WTC11 (cell line): ENCODE measurements around the gene OTUB1. TPM values are rescaled to one million over a fixed set of nuclear protein-coding genes. Genes with fewer than 3 reads are reported as not detected.

Source experiments
- ATAC-seq: fragments of 200-7000 bp; cut with Tn5 transposase; 2 replicates; pipeline ENCODE4 v1.10.0; 2021; ENCODE audit warnings: mild to moderate bottlenecking, moderate library complexity
- CTCF ChIA-PET: fragments of 300-600 bp; sonication (Branson Sonifier 250); formaldehyde crosslinking; loops from one replicate; lab custom pipeline; 2021; ENCODE audit warnings: antibody characterized with exemption; lab: Charles Lee
- POLR2A ChIA-PET: fragments of 350-600 bp; sonication (Branson Sonifier 250); formaldehyde crosslinking; loops from one replicate; lab custom pipeline; 2021; ENCODE audit warnings: antibody characterized with exemption; lab: Charles Lee
- DNase-seq: peaks from one replicate; pipeline ENCODE4 v3.0.0; 2021; ENCODE audit warnings: low spot score
- H3K27ac Mint-ChIP-seq: 2 replicates; pipeline ENCODE4 v1.8.0; 2021; ENCODE audit warnings: mixed read lengths
- H3K27me3 Mint-ChIP-seq: 2 replicates; pipeline ENCODE4 v1.8.0; 2021; ENCODE audit warnings: low read depth, mild to moderate bottlenecking, moderate library complexity, mixed read lengths
- H3K36me3 Mint-ChIP-seq: 2 replicates; pipeline ENCODE4 v1.8.0; 2021; ENCODE audit warnings: mixed read lengths
- H3K4me1 Mint-ChIP-seq: 2 replicates; pipeline ENCODE4 v1.8.0; 2022; ENCODE audit warnings: mixed read lengths
- H3K4me3 Mint-ChIP-seq: 2 replicates; pipeline ENCODE4 v1.8.0; 2021; ENCODE audit warnings: mild to moderate bottlenecking, moderate library complexity, mixed read lengths
- H3K9me3 Mint-ChIP-seq: 2 replicates; pipeline ENCODE4 v1.8.0; 2021; ENCODE audit warnings: mixed read lengths
- CBFB ChIP-seq: sonication (generic); formaldehyde crosslinking; IDR thresholded peaks from 2 replicates; pipeline ENCODE4 v1.8.1; 2022; ENCODE audit warnings: mild to moderate bottlenecking, low read depth, missing genetic modification reagents
- E2F1 ChIP-seq: sonication (generic); formaldehyde crosslinking; IDR thresholded peaks from 2 replicates; pipeline ENCODE4 v1.8.0; 2022; ENCODE audit warnings: mild to moderate bottlenecking, missing genetic modification reagents
- E2F5 ChIP-seq: sonication (generic); formaldehyde crosslinking; IDR thresholded peaks from 2 replicates; pipeline ENCODE4 v1.8.1; 2022; ENCODE audit warnings: mild to moderate bottlenecking, moderate library complexity, missing genetic modification reagents
- ERG ChIP-seq: fragments of 250-450 bp; sonication (Bioruptor Pico); IDR thresholded peaks from 2 replicates; pipeline ENCODE4 v1.8.0; 2021; ENCODE audit warnings: mild to moderate bottlenecking
- FOXP1 ChIP-seq: sonication (generic); formaldehyde crosslinking; IDR thresholded peaks from 2 replicates; pipeline ENCODE4 v1.8.0; 2022; ENCODE audit warnings: missing genetic modification reagents, mild to moderate bottlenecking, moderate library complexity, borderline replicate concordance
- FOXP4 ChIP-seq: sonication (generic); formaldehyde crosslinking; IDR thresholded peaks from 2 replicates; pipeline ENCODE4 v1.8.0; 2022; ENCODE audit warnings: mild to moderate bottlenecking, missing genetic modification reagents
- KAT7 ChIP-seq: sonication (generic); formaldehyde crosslinking; IDR thresholded peaks from 2 replicates; pipeline ENCODE4 v1.8.1; 2023; ENCODE audit warnings: missing genetic modification reagents, mild to moderate bottlenecking, borderline replicate concordance
- NFE2L1 ChIP-seq: sonication (generic); formaldehyde crosslinking; IDR thresholded peaks from 2 replicates; pipeline ENCODE4 v1.8.1; 2023; ENCODE audit warnings: missing genetic modification reagents
- NFYB ChIP-seq: sonication (generic); formaldehyde crosslinking; conservative IDR thresholded peaks from 2 replicates; pipeline ENCODE4 v1.8.0; 2022; ENCODE audit warnings: low read depth, missing genetic modification reagents
- NR3C1 ChIP-seq: sonication (generic); formaldehyde crosslinking; conservative IDR thresholded peaks from 2 replicates; pipeline ENCODE4 v1.8.1; 2023; ENCODE audit warnings: low read depth, mild to moderate bottlenecking, missing genetic modification reagents
- OVOL2 ChIP-seq: fragments of 250-450 bp; sonication (Bioruptor Pico); IDR thresholded peaks from 2 replicates; pipeline ENCODE4 v1.9.0; 2021; ENCODE audit warnings: mild to moderate bottlenecking, borderline replicate concordance
- PREB ChIP-seq: sonication (generic); formaldehyde crosslinking; IDR thresholded peaks from 2 replicates; pipeline ENCODE4 v1.8.1; 2022; ENCODE audit warnings: mild to moderate bottlenecking, missing genetic modification reagents, moderate library complexity, borderline replicate concordance
- RELA ChIP-seq: sonication (generic); formaldehyde crosslinking; IDR thresholded peaks from 2 replicates; pipeline ENCODE4 v1.8.1; 2022; ENCODE audit warnings: missing genetic modification reagents, mild to moderate bottlenecking, borderline replicate concordance
- RORB ChIP-seq: fragments of 250-450 bp; sonication (Bioruptor Pico); IDR thresholded peaks from 2 replicates; pipeline ENCODE4 v1.9.0; 2021; ENCODE audit warnings: mild to moderate bottlenecking
- SMAD3 ChIP-seq: sonication (generic); formaldehyde crosslinking; IDR thresholded peaks from 2 replicates; pipeline ENCODE4 v1.8.0; 2022; ENCODE audit warnings: missing genetic modification reagents, mild to moderate bottlenecking, borderline replicate concordance
- STAT6 ChIP-seq: sonication (generic); formaldehyde crosslinking; conservative IDR thresholded peaks from 2 replicates; pipeline ENCODE4 v1.8.1; 2023; ENCODE audit warnings: mild to moderate bottlenecking, low read depth, missing genetic modification reagents, moderate library complexity
- TCF7 ChIP-seq: sonication (generic); formaldehyde crosslinking; IDR thresholded peaks from 2 replicates; pipeline ENCODE4 v1.8.0; 2022; ENCODE audit warnings: mild to moderate bottlenecking, low read depth, missing genetic modification reagents, moderate library complexity
- ZNF281 ChIP-seq: sonication (generic); formaldehyde crosslinking; IDR thresholded peaks from 2 replicates; pipeline ENCODE4 v1.8.0; 2023; ENCODE audit warnings: mild to moderate bottlenecking, missing genetic modification reagents
- ZNF671 ChIP-seq: fragments of 250-450 bp; sonication (Bioruptor Pico); IDR thresholded peaks from 2 replicates; pipeline ENCODE4 v1.8.0; 2021; ENCODE audit warnings: mild to moderate bottlenecking
- total RNA-seq: library from RNA; stranded (reverse); gene quantifications from 3 replicates; pipeline ENCODE4 v1.2.3, GENCODE V29; 2021

OTUB1 gene
- total RNA-seq, 1 experiment from 2014 or later, result 112 TPM

- ATAC-seq (no peak), DNase-seq (no peak)
- Mint-ChIP-seq H3K27ac (no peak overlapping the region), H3K4me3 (no peak overlapping the region), H3K27me3 (peaks cover 77% of the 10 kb centered on the region), H3K4me1 (peaks cover 1% of the 10 kb centered on the region), H3K9me3 (peaks cover 14% of the 10 kb centered on the region), H3K36me3 (peaks cover 8% of the 10 kb centered on the region)
- no peak for TF ChIP-seq RELA (CRISPR knock-in tag)
- no peak for TF ChIP-seq PREB (CRISPR knock-in tag)
- no peak for TF ChIP-seq E2F5 (CRISPR knock-in tag)
- no peak for TF ChIP-seq FOXP4
- TF ChIP-seq CBFB (CRISPR knock-in tag), result no peak
- TF ChIP-seq OVOL2, result no peak
- TF ChIP-seq NFYB, result no peak
- TF ChIP-seq KAT7 (CRISPR knock-in tag), result no peak
- TF ChIP-seq ERG (CRISPR knock-in tag), result no peak
- no peak for TF ChIP-seq NR3C1
- no peak for TF ChIP-seq STAT6
- TF ChIP-seq ZNF671, result no peak
- ChIA-PET CTCF (interaction anchor here (0.9 to 3.5 kb wide), 2 partner anchors 14 to 19 kb away, joined by 3 to 17 read pairs; no protein-coding TSS in a partner anchor), POLR2A (no interaction called here)
Measured at GRCh38 chr11:64014356-64014755, 28.1 kb downstream of the OTUB1 start.

GRCh38 chr11:64015510-64015909, 29.3 kb downstream of the OTUB1 start:
- Mint-ChIP-seq H3K27ac (no peak overlapping the region), H3K27me3 (peaks cover 77% of the 10 kb centered on the region), H3K36me3 (peaks cover 6% of the 10 kb centered on the region), H3K4me3 (no peak overlapping the region), H3K4me1 (peaks cover 9% of the 10 kb centered on the region), H3K9me3 (peaks cover 9% of the 10 kb centered on the region)
- no peak for TF ChIP-seq FOXP1 (CRISPR knock-in tag)
- TF ChIP-seq ZNF281 (CRISPR knock-in tag), result no peak
- TF ChIP-seq TCF7 (CRISPR knock-in tag), result no peak
- no peak for TF ChIP-seq NFE2L1 (CRISPR knock-in tag)
- no peak for TF ChIP-seq E2F1 (CRISPR knock-in tag)
- TF ChIP-seq RORB, result no peak
- no peak for TF ChIP-seq SMAD3 (CRISPR knock-in tag)
- POLR2A ChIA-PET, result no interaction called here
- CTCF ChIA-PET, result interaction anchor here (1.0 to 3.5 kb wide), 10 partner anchors 8 to 288 kb away, joined by 3 to 17 read pairs (median 6); no protein-coding TSS in a partner anchor
- DNase-seq, result no peak
- ATAC-seq, result no peak; the same call in 1 of the 2 replicates
